GM06990 (cell line): Measurements from ENCODE around the gene RBM4.

Experiments
- DNase-seq: peaks from one replicate; pipeline ENCODE4 v3.0.0-alpha.2; 2011; ENCODE audit not compliant: insufficient read length; ENCODE audit errors: extremely low read depth
- H3K27me3 ChIP-seq: replicated peaks from 2 replicates; pipeline ENCODE4 v1.6.0; 2011; ENCODE audit warnings: low read length; ENCODE audit not compliant: control insufficient read depth, insufficient read depth
- H3K36me3 ChIP-seq: 2 replicates; pipeline ENCODE4 v1.5.1; 2011; ENCODE audit warnings: low read length; ENCODE audit not compliant: control insufficient read depth, insufficient read depth
- H3K4me3 ChIP-seq: replicated peaks from 2 replicates; pipeline ENCODE4 v1.5.1; 2011; ENCODE audit warnings: low read depth, mild to moderate bottlenecking, control low read depth, low read length
- CTCF ChIP-seq: IDR thresholded peaks from 2 replicates; pipeline ENCODE4 v1.5.1; 2011; ENCODE audit warnings: low read length, control low read depth, mild to moderate bottlenecking, inconsistent platforms; ENCODE audit not compliant: insufficient read depth, poor library complexity, severe bottlenecking

Gene RBM4

GRCh38 chr11:66670816-66671215 is 32.3 kb downstream of the RBM4 start:
- Histone ChIP-seq H3K36me3 (peaks cover 8% of the 10 kb centered on the region), H3K27me3 (no peaks in the 10 kb centered on the region), H3K4me3 (no peak overlapping the region)
- no peak for TF ChIP-seq CTCF
- no peak for DNase-seq

GRCh38 chr11:66674964-66675602 is 36.6 kb downstream of the RBM4 start:
- no peak for DNase-seq
- no peak for TF ChIP-seq CTCF
- no peak overlapping the region for H3K4me3 ChIP-seq
- no peaks in the 10 kb centered on the region for H3K27me3 ChIP-seq
- no peaks in the 10 kb centered on the region; the same call in none of the 2 replicates for H3K36me3 ChIP-seq

- Histone ChIP-seq H3K27me3 (no peaks in the 10 kb centered on the region), H3K4me3 (peak overlapping the region; percentile 21), H3K36me3 (no peaks in the 10 kb centered on the region; the same call in none of the 2 replicates)
- no peak for TF ChIP-seq CTCF
- no peak for DNase-seq
Observed at GRCh38 chr11:66676282-66676919, 37.9 kb downstream of the RBM4 start.

- Histone ChIP-seq H3K4me3 (peak overlapping the region; percentile 72), H3K36me3 (no peaks in the 10 kb centered on the region; the same call in none of the 2 replicates), H3K27me3 (no peaks in the 10 kb centered on the region)
- no peak for DNase-seq
- TF ChIP-seq CTCF = no peak
Observed at GRCh38 chr11:66676931-66677598, 38.6 kb downstream of the RBM4 start.

GRCh38 chr11:66677599-66678375 is 39.3 kb downstream of the RBM4 start, which contains the start of gene RBM4B:
TSS of gene RBM4B (minus strand) at chr11:66677887. CDS start at chr11:66677079, 808 bp downstream.
- Histone ChIP-seq H3K4me3 (peak within 1 kb of the TSS; percentile 72), H3K27me3 (no peaks in the 10 kb centered on the region), H3K36me3 (no peaks in the 10 kb centered on the region; the same call in none of the 2 replicates)
- TF ChIP-seq CTCF = no peak
- peak; percentile 98 for DNase-seq
